NCI-H345 (cell line): ENCODE measurements around the gene CCDC61.

Experiments
- DNase-seq: peaks from one replicate; lab custom pipeline; 2025; lab: John Stamatoyannopoulos, UW

Gene CCDC61

GRCh38 chr19:46042252-46042883 lies 47.1 kb downstream of the CCDC61 start:
- no peak for DNase-seq

- DNase-seq: no peak
Observed at GRCh38 chr19:46043519-46043918, 48.3 kb downstream of the CCDC61 start.

- peak; percentile 66 for DNase-seq
Observed at GRCh38 chr19:46049597-46049996, 54.3 kb downstream of the CCDC61 start.

DNA sequence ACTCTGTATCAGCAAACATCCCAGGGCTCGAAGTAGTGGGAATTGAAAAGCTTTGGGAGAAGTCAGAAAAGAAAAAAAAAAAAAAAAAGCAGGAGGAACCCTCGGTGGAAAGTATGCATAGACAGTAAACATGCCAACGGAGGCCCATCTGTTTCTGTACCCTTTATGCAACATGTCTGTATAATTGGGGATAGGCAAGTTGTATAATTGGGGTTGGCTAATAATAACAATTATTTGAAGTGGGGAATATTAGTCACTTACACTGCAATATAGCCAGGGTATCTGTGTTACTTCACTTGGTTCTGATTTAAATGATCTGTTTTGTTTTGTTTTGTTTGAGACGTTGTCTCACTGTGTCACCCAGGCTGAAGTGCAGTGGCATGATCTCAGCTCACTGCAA lies 57.6 kb downstream of the CCDC61 start:
- DNase-seq: no peak

- peak; percentile 45 for DNase-seq
Observed at GRCh38 chr19:46056536-46056935, 61.3 kb downstream of the CCDC61 start.

DNA sequence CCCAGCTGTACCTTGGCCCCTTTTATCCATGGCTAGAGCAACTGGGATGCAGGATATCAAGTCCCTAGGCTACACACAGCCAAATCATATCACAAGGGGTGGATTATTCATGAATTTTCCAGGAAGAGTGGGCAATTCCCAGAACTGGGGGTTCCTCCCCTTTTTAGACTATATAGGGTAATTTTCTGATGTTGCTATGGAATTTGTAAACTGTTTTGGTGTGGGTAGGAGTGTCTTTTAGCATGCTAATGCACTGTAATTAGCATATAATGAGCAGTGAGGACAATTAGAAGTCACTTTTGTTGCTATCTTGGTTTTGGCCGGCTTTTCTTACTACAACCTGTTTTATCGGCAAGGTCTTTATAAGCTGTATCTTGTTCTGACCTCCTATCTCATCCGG lies 63.5 kb downstream of the CCDC61 start:
- no peak for DNase-seq

GRCh38 chr19:46060012-46060411 lies 64.7 kb downstream of the CCDC61 start:
- no peak for DNase-seq

- no peak for DNase-seq
Observed at GRCh38 chr19:46063201-46063600, 67.9 kb downstream of the CCDC61 start.

DNA sequence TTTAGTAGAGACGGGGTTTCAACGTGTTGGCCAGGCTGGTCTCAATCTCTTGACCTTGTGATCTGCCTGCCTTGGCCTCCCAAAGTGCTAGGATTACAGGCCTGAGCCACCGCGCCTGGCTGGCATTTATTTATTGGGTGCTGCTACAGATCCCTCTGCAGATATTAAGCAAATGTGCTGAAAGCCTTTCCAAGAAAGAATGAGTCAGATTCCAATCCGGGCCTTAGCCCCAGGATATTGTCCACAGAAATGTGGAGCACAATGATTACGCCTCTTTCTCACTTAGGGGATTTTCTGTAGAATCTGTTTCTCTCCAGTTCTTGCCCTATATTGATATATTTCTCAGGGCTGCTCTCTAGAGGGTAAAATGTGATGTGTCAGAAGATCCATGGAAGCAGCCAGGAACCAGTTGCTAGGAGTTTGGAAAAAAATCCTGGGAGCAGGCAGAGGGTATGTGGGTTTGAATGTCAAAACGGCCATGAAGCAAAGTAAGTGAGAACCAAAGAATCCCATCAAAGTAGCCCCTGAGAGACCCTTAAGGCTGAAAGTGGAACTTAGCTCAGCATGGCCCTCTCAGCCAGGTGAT lies 70.3 kb downstream of the CCDC61 start:
- DNase-seq: no peak

GRCh38 chr19:46066471-46066870 lies 71.2 kb downstream of the CCDC61 start:
- DNase-seq: no peak

- no peak for DNase-seq
Observed at GRCh38 chr19:46067691-46068090, 72.4 kb downstream of the CCDC61 start.
